Keratinocyte (primary cell): Measurements from ENCODE around the gene ASF1B. TPM values are rescaled to one million over a fixed set of nuclear protein-coding genes. Genes with fewer than 3 reads are reported as not detected.

Source experiments
- DNase-seq: peaks from one replicate; pipeline ENCODE4 v3.0.0-alpha.2; 2011; ENCODE audit warnings: low read depth, missing footprints, low spot score
- FAIRE-seq: peaks from 2 replicates; lab custom pipeline; 2011; peaks lifted over from hg19 to GRCh38; lab: Jason Lieb, UNC
- H2AFZ ChIP-seq: 2 replicates; pipeline ENCODE4 v1.6.0; 2012; ENCODE audit warnings: low read length, control low read depth, inconsistent platforms; ENCODE audit not compliant: control insufficient read depth
- H3K27ac ChIP-seq: 2 replicates; pipeline ENCODE4 v1.5.1; 2011; ENCODE audit warnings: low read length; ENCODE audit not compliant: control insufficient read depth, insufficient read depth
- H3K27me3 ChIP-seq: 3 replicates; pipeline ENCODE4 v1.6.0; 2011; ENCODE audit warnings: low read length; ENCODE audit not compliant: control insufficient read depth, insufficient read depth; ENCODE audit errors: extremely low read depth
- H3K36me3 ChIP-seq, 2 experiments: 2 replicates in 1 of 2; 3 replicates in 1 of 2; pipeline ENCODE4 v1.5.1; 2011; ENCODE audit warnings: low read length in 2 of 2, mild to moderate bottlenecking in 1 of 2; ENCODE audit not compliant: control insufficient read depth in 2 of 2, insufficient read depth in 2 of 2; ENCODE audit errors: extremely low read depth in 1 of 2
- H3K4me1 ChIP-seq: 3 replicates; pipeline ENCODE4 v1.5.1; 2011; ENCODE audit warnings: low read length; ENCODE audit not compliant: control insufficient read depth, insufficient read depth; ENCODE audit errors: extremely low read depth
- H3K4me2 ChIP-seq: 3 replicates; pipeline ENCODE4 v1.6.0; 2011; ENCODE audit warnings: low read depth, low read length; ENCODE audit not compliant: control insufficient read depth, insufficient read depth; ENCODE audit errors: extremely low read depth
- H3K4me3 ChIP-seq, 3 experiments: fragments of 200-600 bp in 1 of 3; sonication (generic) in 1 of 3; 2 replicates in 2 of 3; 3 replicates in 1 of 3; pipeline ENCODE4 v1.5.1; 2011 to 2016; ENCODE audit warnings: low read length in 3 of 3, mild to moderate bottlenecking in 3 of 3, control low read depth in 2 of 3, inconsistent platforms in 1 of 3, low read depth in 1 of 3, mixed read lengths in 1 of 3, mixed run types in 1 of 3, moderate library complexity in 1 of 3; ENCODE audit not compliant: control insufficient read depth in 2 of 3, insufficient read depth in 2 of 3; ENCODE audit errors: extremely low read depth in 1 of 3
- H3K79me2 ChIP-seq: 2 replicates; pipeline ENCODE4 v1.6.0; 2012; ENCODE audit warnings: low read length; ENCODE audit not compliant: control insufficient read depth, insufficient read depth
- H3K9ac ChIP-seq: 3 replicates; pipeline ENCODE4 v1.6.0; 2011; ENCODE audit warnings: low read length; ENCODE audit not compliant: control insufficient read depth, insufficient read depth; ENCODE audit errors: extremely low read depth
- H3K9me1 ChIP-seq: 3 replicates; pipeline ENCODE4 v1.6.0; 2011; ENCODE audit warnings: low read length; ENCODE audit not compliant: control insufficient read depth, insufficient read depth; ENCODE audit errors: extremely low read depth
- H3K9me3 ChIP-seq: 2 replicates; pipeline ENCODE4 v1.5.1; 2012; ENCODE audit warnings: low read depth, low read length; ENCODE audit not compliant: control insufficient read depth
- H4K20me1 ChIP-seq: 3 replicates; pipeline ENCODE4 v1.6.0; 2011; ENCODE audit warnings: low read length; ENCODE audit not compliant: control insufficient read depth, insufficient read depth; ENCODE audit errors: extremely low read depth
- EZH2 ChIP-seq: IDR thresholded peaks from one replicate; pipeline ENCODE4 v1.6.1; 2012; ENCODE audit warnings: inconsistent platforms, mild to moderate bottlenecking, low read length, moderate library complexity
- dilution Hi-C: fragments of 300-500 bp; cut with MboI; formaldehyde crosslinking; loops from one replicate; pipeline ENCODE4 v1.7.0; 2020; ENCODE audit warnings: low sequenced_read_pairs; ENCODE audit not compliant: extremely low pct_ligation_motif_present
- polyA plus RNA-seq, 5 experiments: library from polyadenylated mRNA; depleted of rRNA in 3 of 5; stranded (reverse) in 3 of 5; stranded (forward) in 1 of 5; unstranded in 1 of 5; fragments of >200 nt; gene quantifications; 1 replicate in 1 of 5; 2 replicates in 3 of 5; 3 replicates in 1 of 5; pipeline versions ENCODE4 v1.2.1 to v1.2.3, GENCODE V29; 2011 to 2012; ENCODE audit warnings: missing spikeins in 2 of 5, low read depth in 1 of 5, low replicate concordance in 1 of 5
- TF ChIP-seq, protein P1 (sequence below), 3 experiments: IDR thresholded peaks in 1 of 3; conservative IDR thresholded peaks in 1 of 3; optimal IDR thresholded peaks in 1 of 3; 2 replicates in 2 of 3; 3 replicates in 1 of 3; pipeline versions ENCODE3 to v1.5.1; 2011; ENCODE audit warnings: low read length in 3 of 3, mild to moderate bottlenecking in 3 of 3, moderate library complexity in 2 of 3, control low read depth in 1 of 3, inconsistent platforms in 1 of 3; ENCODE audit not compliant: insufficient read depth in 2 of 3; ENCODE audit errors: extremely low read depth in 1 of 3

The ASF1B gene
- polyA plus RNA-seq, 1 donor (not counting 4 experiments of a cell fraction or from before 2014, with no cell fraction given) = 7.8 TPM

DNA sequence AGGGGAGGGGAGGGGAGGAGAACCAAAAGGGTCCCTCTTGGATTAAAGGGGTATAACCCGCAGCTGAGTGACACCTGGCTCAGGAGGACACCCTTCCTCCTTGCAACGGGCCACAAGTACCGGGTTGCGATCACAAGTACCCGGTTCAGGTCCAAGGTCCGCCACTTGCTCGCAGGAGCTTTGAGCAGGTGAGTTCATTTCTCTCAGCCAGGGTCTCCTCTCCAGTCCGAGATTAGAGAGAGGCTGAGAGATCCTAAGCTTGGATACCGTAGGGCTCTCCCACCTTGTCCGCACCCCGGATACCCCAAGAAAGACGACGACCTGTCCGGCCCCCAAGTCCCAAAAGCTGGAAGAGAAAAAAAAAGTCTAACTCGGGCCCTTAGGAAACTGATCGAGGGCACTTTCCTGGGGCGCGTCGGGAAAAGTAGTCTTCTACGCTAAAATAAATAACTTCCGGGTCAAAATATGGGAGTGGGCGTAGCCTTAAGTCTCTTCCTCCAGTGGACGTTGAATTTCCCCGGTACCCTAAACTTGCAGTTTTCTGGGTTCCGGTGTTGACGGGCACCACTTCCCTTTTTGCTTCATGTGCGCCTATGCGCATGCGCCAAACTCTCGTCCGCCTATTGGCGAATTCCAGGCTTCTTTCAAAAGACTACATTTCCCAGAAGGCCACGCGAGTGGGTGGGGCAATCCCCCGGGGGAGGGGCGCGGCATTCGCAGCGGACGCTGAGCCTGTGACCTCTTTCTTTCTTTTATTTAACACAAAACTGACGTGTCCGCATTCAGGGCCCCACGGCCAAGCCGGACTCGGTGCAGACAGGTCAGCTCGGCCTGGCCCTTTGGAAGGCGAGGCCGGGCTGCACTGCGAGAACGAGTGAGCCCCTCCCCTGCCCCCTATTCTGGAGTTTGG, 55.2 kb downstream of the ASF1B start:
- Histone ChIP-seq H2AFZ (peak overlapping the region; percentile 71), H3K27me3 (no peaks in the 10 kb centered on the region), H3K4me3 (peak overlapping the region; percentile 52 to 86 (median 74)), H3K27ac (peak overlapping the region; percentile 88), H3K4me2 (peak overlapping the region; percentile 90), H3K4me1 (peaks cover 14% of the 10 kb centered on the region), H3K79me2 (no peaks in the 10 kb centered on the region), H4K20me1 (no peaks in the 10 kb centered on the region), H3K9ac (peak overlapping the region; percentile 76), H3K36me3 (no peaks in the 10 kb centered on the region), H3K9me1 (no peaks in the 10 kb centered on the region), H3K9me3 (no peaks in the 10 kb centered on the region)
- dilution Hi-C loops = no loop called here
- DNase-seq (peak; percentile 98), FAIRE-seq (peak; percentile 81)
- no peak for TF ChIP-seq EZH2
- TF ChIP-seq, protein P1, sequence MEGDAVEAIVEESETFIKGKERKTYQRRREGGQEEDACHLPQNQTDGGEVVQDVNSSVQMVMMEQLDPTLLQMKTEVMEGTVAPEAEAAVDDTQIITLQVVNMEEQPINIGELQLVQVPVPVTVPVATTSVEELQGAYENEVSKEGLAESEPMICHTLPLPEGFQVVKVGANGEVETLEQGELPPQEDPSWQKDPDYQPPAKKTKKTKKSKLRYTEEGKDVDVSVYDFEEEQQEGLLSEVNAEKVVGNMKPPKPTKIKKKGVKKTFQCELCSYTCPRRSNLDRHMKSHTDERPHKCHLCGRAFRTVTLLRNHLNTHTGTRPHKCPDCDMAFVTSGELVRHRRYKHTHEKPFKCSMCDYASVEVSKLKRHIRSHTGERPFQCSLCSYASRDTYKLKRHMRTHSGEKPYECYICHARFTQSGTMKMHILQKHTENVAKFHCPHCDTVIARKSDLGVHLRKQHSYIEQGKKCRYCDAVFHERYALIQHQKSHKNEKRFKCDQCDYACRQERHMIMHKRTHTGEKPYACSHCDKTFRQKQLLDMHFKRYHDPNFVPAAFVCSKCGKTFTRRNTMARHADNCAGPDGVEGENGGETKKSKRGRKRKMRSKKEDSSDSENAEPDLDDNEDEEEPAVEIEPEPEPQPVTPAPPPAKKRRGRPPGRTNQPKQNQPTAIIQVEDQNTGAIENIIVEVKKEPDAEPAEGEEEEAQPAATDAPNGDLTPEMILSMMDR (optimal IDR thresholded peaks at IDR 0.05 in 1 of 3, IDR thresholded peaks at IDR 0.05 in 1 of 3, conservative IDR thresholded peaks at IDR 0.05 in 1 of 3; ENCODE audit: extremely low read depth in 1 of 3, insufficient read depth in 2 of 3, low read length in 3 of 3) = no peak

- Histone ChIP-seq H3K9me3 (no peaks in the 10 kb centered on the region), H3K36me3 (no peaks in the 10 kb centered on the region), H3K4me3 (no peak overlapping the region), H3K4me2 (no peak overlapping the region), H3K27me3 (no peaks in the 10 kb centered on the region), H3K9ac (no peak overlapping the region), H2AFZ (no peak overlapping the region), H3K27ac (no peak overlapping the region), H3K9me1 (no peaks in the 10 kb centered on the region), H4K20me1 (no peaks in the 10 kb centered on the region), H3K4me1 (peaks cover 29% of the 10 kb centered on the region), H3K79me2 (peaks cover 1% of the 10 kb centered on the region)
- dilution Hi-C loops = no loop called here
- FAIRE-seq (no peak), DNase-seq (no peak)
- TF ChIP-seq, protein P1 (optimal IDR thresholded peaks at IDR 0.05 in 1 of 3, IDR thresholded peaks at IDR 0.05 in 1 of 3, conservative IDR thresholded peaks at IDR 0.05 in 1 of 3; ENCODE audit: extremely low read depth in 1 of 3, insufficient read depth in 2 of 3, low read length in 3 of 3) = no peak
- TF ChIP-seq EZH2 = no peak
Observed at GRCh38 chr19:14078411-14078810, 58.0 kb downstream of the ASF1B start.
